ENCODE measurements around the gene NHSL1. TPM values are rescaled to one million over a fixed set of nuclear protein-coding genes. Genes with fewer than 3 reads are reported as not detected.

NHSL1 gene
- total RNA-seq, 1 donor from 2014 or later = 33.5 TPM

DNA sequence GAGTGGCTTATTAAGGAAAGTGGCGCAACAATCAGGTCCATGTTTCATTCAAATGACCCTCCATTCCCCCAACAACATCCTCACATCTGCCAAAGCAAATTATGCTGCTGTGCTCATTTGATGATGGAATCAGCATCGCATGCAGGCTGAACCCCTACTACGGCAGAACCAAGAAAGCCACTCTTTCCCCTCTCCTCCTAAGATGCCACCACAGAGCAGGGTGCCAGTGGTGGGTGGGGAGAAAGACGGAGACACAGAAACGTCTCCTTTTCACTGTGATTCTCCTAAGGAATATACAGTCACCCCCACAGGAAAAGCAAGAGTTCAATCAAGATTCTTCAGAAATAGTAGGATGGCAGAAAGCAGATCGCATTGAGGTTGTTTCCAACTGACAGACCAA lies 78.2 kb downstream of the NHSL1 start:
- Histone ChIP-seq H3K4me3 (ENCODE audit: insufficient read depth, low read depth, low read length) (no peak overlapping the region), H3K4me1 (ENCODE audit: insufficient read depth, low read length) (no peaks in the 10 kb centered on the region), H2AFZ (ENCODE audit: low read depth, low read length) (no peak overlapping the region), H3K9me3 (ENCODE audit: insufficient read depth, low read depth, low read length) (no peaks in the 10 kb centered on the region), H3K4me2 (ENCODE audit: low read length) (no peak overlapping the region), H3K27ac (ENCODE audit: low read depth, low read length) (no peak overlapping the region), H3K36me3 (ENCODE audit: insufficient read depth, low read length) (peaks cover 4% of the 10 kb centered on the region), H3K79me2 (ENCODE audit: insufficient read depth, low read length) (no peaks in the 10 kb centered on the region), H3K9ac (ENCODE audit: low read length) (no peak overlapping the region), H3K27me3 (ENCODE audit: insufficient read depth, low read length) (no peaks in the 10 kb centered on the region), H4K20me1 (ENCODE audit: insufficient read depth, low read length) (no peaks in the 10 kb centered on the region)
- no peak for DNase-seq (ENCODE audit: low read depth)
- Mint-ChIP-seq H3K4me3 (ENCODE audit: unreplicated experiment) (no peak overlapping the region), H3K27me3 (ENCODE audit: low read depth, unreplicated experiment) (no peaks in the 10 kb centered on the region), H3K36me3 (ENCODE audit: low read depth, unreplicated experiment) (peaks cover 5% of the 10 kb centered on the region), H3K4me1 (ENCODE audit: low read depth, unreplicated experiment) (no peaks in the 10 kb centered on the region), H3K9me3 (ENCODE audit: unreplicated experiment) (no peaks in the 10 kb centered on the region), H3K27ac (ENCODE audit: unreplicated experiment) (no peak overlapping the region)
- TF ChIP-seq, protein P1, sequence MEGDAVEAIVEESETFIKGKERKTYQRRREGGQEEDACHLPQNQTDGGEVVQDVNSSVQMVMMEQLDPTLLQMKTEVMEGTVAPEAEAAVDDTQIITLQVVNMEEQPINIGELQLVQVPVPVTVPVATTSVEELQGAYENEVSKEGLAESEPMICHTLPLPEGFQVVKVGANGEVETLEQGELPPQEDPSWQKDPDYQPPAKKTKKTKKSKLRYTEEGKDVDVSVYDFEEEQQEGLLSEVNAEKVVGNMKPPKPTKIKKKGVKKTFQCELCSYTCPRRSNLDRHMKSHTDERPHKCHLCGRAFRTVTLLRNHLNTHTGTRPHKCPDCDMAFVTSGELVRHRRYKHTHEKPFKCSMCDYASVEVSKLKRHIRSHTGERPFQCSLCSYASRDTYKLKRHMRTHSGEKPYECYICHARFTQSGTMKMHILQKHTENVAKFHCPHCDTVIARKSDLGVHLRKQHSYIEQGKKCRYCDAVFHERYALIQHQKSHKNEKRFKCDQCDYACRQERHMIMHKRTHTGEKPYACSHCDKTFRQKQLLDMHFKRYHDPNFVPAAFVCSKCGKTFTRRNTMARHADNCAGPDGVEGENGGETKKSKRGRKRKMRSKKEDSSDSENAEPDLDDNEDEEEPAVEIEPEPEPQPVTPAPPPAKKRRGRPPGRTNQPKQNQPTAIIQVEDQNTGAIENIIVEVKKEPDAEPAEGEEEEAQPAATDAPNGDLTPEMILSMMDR (IDR thresholded peaks at IDR 0.05; ENCODE audit: insufficient read depth, low read depth, low read length) = no peak
- TF ChIP-seq EZH2 (IDR thresholded peaks at IDR 0.05; ENCODE audit: insufficient read depth, low read length) = no peak
- no peak for FAIRE-seq

DNA sequence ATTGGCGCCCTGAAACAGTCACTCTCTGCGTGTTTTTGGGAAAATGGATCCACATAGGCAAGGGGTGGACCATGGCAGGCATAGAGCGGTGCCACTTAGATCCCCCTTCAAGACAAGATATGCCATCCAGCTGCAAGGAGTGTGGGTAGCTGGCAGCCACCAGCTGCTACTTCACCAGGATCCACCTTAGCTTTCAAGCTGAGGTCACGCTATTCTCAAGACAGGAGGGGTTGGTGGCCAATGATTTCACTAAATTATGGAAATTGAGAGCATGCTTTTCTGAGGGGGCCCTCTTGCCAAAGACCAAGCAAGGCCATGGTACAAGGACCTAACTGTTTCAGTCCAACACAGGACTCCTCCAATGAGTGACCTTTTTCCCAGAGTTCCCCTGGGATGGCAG lies 78.9 kb downstream of the NHSL1 start:
- no peak for DNase-seq (ENCODE audit: low read depth)

DNA sequence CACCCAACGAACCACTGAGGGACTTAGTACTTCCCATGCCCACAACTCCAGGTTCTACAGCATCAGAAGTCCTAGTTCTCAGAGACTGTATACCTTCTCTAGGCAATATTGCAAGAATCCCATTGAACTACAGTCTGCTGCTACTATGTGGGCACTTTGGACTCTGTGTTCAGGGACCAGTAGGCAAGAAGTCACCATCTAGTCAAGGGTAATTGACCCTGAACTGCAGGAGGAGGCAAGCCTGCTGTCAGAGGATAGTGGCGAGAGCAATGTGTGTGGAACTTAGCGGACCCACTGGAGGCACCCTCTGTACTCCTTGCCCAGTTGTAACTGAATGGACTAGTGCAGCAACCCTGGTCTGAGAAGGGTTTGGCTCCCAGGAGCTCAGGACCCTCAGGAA lies 79.5 kb downstream of the NHSL1 start:
- no peak overlapping the region for H2AFZ ChIP-seq (ENCODE audit: low read depth, low read length)
- H3K27ac ChIP-seq (ENCODE audit: low read depth, low read length) = no peak overlapping the region
- Mint-ChIP-seq H3K27ac (ENCODE audit: unreplicated experiment) (no peak overlapping the region), H3K27me3 (ENCODE audit: low read depth, unreplicated experiment) (no peaks in the 10 kb centered on the region), H3K4me1 (ENCODE audit: low read depth, unreplicated experiment) (no peaks in the 10 kb centered on the region), H3K36me3 (ENCODE audit: low read depth, unreplicated experiment) (peaks cover 9% of the 10 kb centered on the region), H3K4me3 (ENCODE audit: unreplicated experiment) (no peak overlapping the region), H3K9me3 (ENCODE audit: unreplicated experiment) (no peaks in the 10 kb centered on the region)
- no peak overlapping the region for H3K4me2 ChIP-seq (ENCODE audit: low read length)
- no peaks in the 10 kb centered on the region for H3K27me3 ChIP-seq (ENCODE audit: insufficient read depth, low read length)
- no peak overlapping the region for H3K4me3 ChIP-seq (ENCODE audit: insufficient read depth, low read depth, low read length)
- no peak overlapping the region for H3K9ac ChIP-seq (ENCODE audit: low read length)
- H3K79me2 ChIP-seq (ENCODE audit: insufficient read depth, low read length) = no peaks in the 10 kb centered on the region
- TF ChIP-seq, protein P1 (IDR thresholded peaks at IDR 0.05; ENCODE audit: insufficient read depth, low read depth, low read length) = no peak
- TF ChIP-seq EZH2 (IDR thresholded peaks at IDR 0.05; ENCODE audit: insufficient read depth, low read length) = no peak
- FAIRE-seq = no peak
- no peaks in the 10 kb centered on the region for H3K9me3 ChIP-seq (ENCODE audit: insufficient read depth, low read depth, low read length)
- H3K36me3 ChIP-seq (ENCODE audit: insufficient read depth, low read length) = peaks cover 4% of the 10 kb centered on the region
- no peaks in the 10 kb centered on the region for H4K20me1 ChIP-seq (ENCODE audit: insufficient read depth, low read length)
- H3K4me1 ChIP-seq (ENCODE audit: insufficient read depth, low read length) = no peaks in the 10 kb centered on the region
- DNase-seq (ENCODE audit: low read depth) = no peak

More for the DNA sequence above, 78.9 kb downstream of the NHSL1 start:
- H3K9me3 Mint-ChIP-seq (ENCODE audit: unreplicated experiment) = no peaks in the 10 kb centered on the region
- H3K27me3 Mint-ChIP-seq (ENCODE audit: low read depth, unreplicated experiment) = no peaks in the 10 kb centered on the region
- H3K27ac ChIP-seq (ENCODE audit: low read depth, low read length) = no peak overlapping the region
- H3K36me3 Mint-ChIP-seq (ENCODE audit: low read depth, unreplicated experiment) = peaks cover 5% of the 10 kb centered on the region
- H3K27ac Mint-ChIP-seq (ENCODE audit: unreplicated experiment) = no peak overlapping the region
- FAIRE-seq = no peak
- H4K20me1 ChIP-seq (ENCODE audit: insufficient read depth, low read length) = no peaks in the 10 kb centered on the region
- no peaks in the 10 kb centered on the region for H3K27me3 ChIP-seq (ENCODE audit: insufficient read depth, low read length)
- no peaks in the 10 kb centered on the region for H3K9me3 ChIP-seq (ENCODE audit: insufficient read depth, low read depth, low read length)
- H3K4me3 ChIP-seq (ENCODE audit: insufficient read depth, low read depth, low read length) = no peak overlapping the region
- H2AFZ ChIP-seq (ENCODE audit: low read depth, low read length) = no peak overlapping the region
- H3K9ac ChIP-seq (ENCODE audit: low read length) = no peak overlapping the region
- peaks cover 4% of the 10 kb centered on the region for H3K36me3 ChIP-seq (ENCODE audit: insufficient read depth, low read length)
- H3K4me1 ChIP-seq (ENCODE audit: insufficient read depth, low read length) = no peaks in the 10 kb centered on the region
- no peaks in the 10 kb centered on the region for H3K4me1 Mint-ChIP-seq (ENCODE audit: low read depth, unreplicated experiment)
- H3K4me2 ChIP-seq (ENCODE audit: low read length) = no peak overlapping the region
- H3K4me3 Mint-ChIP-seq (ENCODE audit: unreplicated experiment) = no peak overlapping the region
- no peaks in the 10 kb centered on the region for H3K79me2 ChIP-seq (ENCODE audit: insufficient read depth, low read length)
- TF ChIP-seq EZH2 (IDR thresholded peaks at IDR 0.05; ENCODE audit: insufficient read depth, low read length) = no peak
- TF ChIP-seq, protein P1 (IDR thresholded peaks at IDR 0.05; ENCODE audit: insufficient read depth, low read depth, low read length) = no peak

Data from astrocyte (in vitro differentiated cells and primary cell).